IPS DF 6.9 (cell line): ENCODE results near the gene MRPL53.

Experiments
- DNase-seq: peaks from one replicate; pipeline ENCODE4 v3.0.0-alpha.2; 2013; ENCODE audit warnings: low read depth, low spot score
- H3K27ac ChIP-seq: one replicate; pipeline ENCODE4 v1.5.1; 2013; ENCODE audit warnings: low read length, control low read depth
- H3K27me3 ChIP-seq: 2 replicates; pipeline ENCODE4 v1.6.1; 2013; ENCODE audit warnings: mild to moderate bottlenecking, low read length; ENCODE audit not compliant: control insufficient read depth, insufficient read depth
- H3K36me3 ChIP-seq: 2 replicates; pipeline ENCODE4 v1.6.1; 2013; ENCODE audit warnings: low read length; ENCODE audit not compliant: control insufficient read depth, insufficient read depth
- H3K4me1 ChIP-seq: 2 replicates; pipeline ENCODE4 v1.6.1; 2013; ENCODE audit warnings: low read length; ENCODE audit not compliant: control insufficient read depth, insufficient read depth
- H3K4me3 ChIP-seq: 2 replicates; pipeline ENCODE4 v1.5.1; 2013; ENCODE audit warnings: mild to moderate bottlenecking, low read length
- H3K9me3 ChIP-seq: 2 replicates; pipeline ENCODE4 v1.6.1; 2013; ENCODE audit warnings: low read length, inconsistent platforms; ENCODE audit not compliant: control insufficient read depth, insufficient read depth
- WGBS: extraction: QIAGEN DNeasy Blood & Tissue Kit; methylation state at CpG from one replicate; pipeline ENCODE4 v1.1.7; 2013; ENCODE audit warnings: mixed read lengths, missing lambda C conversion rate; ENCODE audit not compliant: insufficient read length, insufficient coverage; 5-methylcytosine and 5-hydroxymethylcytosine counted together

The MRPL53 gene

GRCh38 chr2:74501335-74502071 lies 29.0 kb upstream of the MRPL53 start:
- peaks cover 82% of the 10 kb centered on the region for H3K27me3 ChIP-seq
- no peaks in the 10 kb centered on the region for H3K36me3 ChIP-seq
- no peak overlapping the region for H3K27ac ChIP-seq
- no peak for DNase-seq
- no peaks in the 10 kb centered on the region for H3K9me3 ChIP-seq
- no CpG with 5 or more reads among the region's 18 CpGs for WGBS
- peaks cover 2% of the 10 kb centered on the region; the same call in 1 of the 2 replicates for H3K4me1 ChIP-seq
- no peak overlapping the region for H3K4me3 ChIP-seq

GRCh38 chr2:74500578-74500946 lies 28.1 kb upstream of the MRPL53 start:
- Histone ChIP-seq H3K9me3 (no peaks in the 10 kb centered on the region), H3K4me3 (no peak overlapping the region), H3K36me3 (no peaks in the 10 kb centered on the region), H3K27me3 (peaks cover 86% of the 10 kb centered on the region), H3K4me1 (peaks cover 2% of the 10 kb centered on the region; the same call in 1 of the 2 replicates), H3K27ac (no peak overlapping the region)
- no peak for DNase-seq

- WGBS = no CpG with 5 or more reads among the region's 15 CpGs
- Histone ChIP-seq H3K36me3 (no peaks in the 10 kb centered on the region), H3K4me1 (peaks cover 2% of the 10 kb centered on the region; the same call in 1 of the 2 replicates), H3K27me3 (peaks cover 90% of the 10 kb centered on the region), H3K4me3 (peak overlapping the region; percentile 54; the same call in 1 of the 2 replicates), H3K9me3 (no peaks in the 10 kb centered on the region), H3K27ac (no peak overlapping the region)
- no peak for DNase-seq
Observed at GRCh38 chr2:74499940-74500577, 27.6 kb upstream of the MRPL53 start.

- Histone ChIP-seq H3K9me3 (no peaks in the 10 kb centered on the region), H3K4me3 (peak within 1 kb of the TSS; percentile 54; the same call in 1 of the 2 replicates), H3K36me3 (no peaks in the 10 kb centered on the region), H3K27ac (no peak within 1 kb of the TSS), H3K27me3 (peaks cover 86% of the 10 kb centered on the region), H3K4me1 (peaks cover 2% of the 10 kb centered on the region; the same call in 1 of the 2 replicates)
- no peak for DNase-seq
- no CpG with 5 or more reads among the region's 65 CpGs for WGBS
Observed at GRCh38 chr2:74499267-74499939, 26.9 kb upstream of the MRPL53 start, which contains the start of gene LBX2. Gene LBX2 (minus strand): TSS chr2:74499603. CDS start chr2:74499537, 66 bp downstream.

- Histone ChIP-seq H3K27ac (no peak overlapping the region), H3K4me3 (peak overlapping the region; percentile 54; the same call in 1 of the 2 replicates), H3K4me1 (peaks cover 2% of the 10 kb centered on the region; the same call in 1 of the 2 replicates), H3K9me3 (no peaks in the 10 kb centered on the region), H3K36me3 (no peaks in the 10 kb centered on the region), H3K27me3 (peaks cover 78% of the 10 kb centered on the region)
- no CpG with 5 or more reads among the region's 41 CpGs for WGBS
- no peak for DNase-seq
Observed at GRCh38 chr2:74498500-74499266, 26.2 kb upstream of the MRPL53 start.

GRCh38 chr2:74497777-74498499 lies 25.5 kb upstream of the MRPL53 start:
- H3K36me3 ChIP-seq = peaks cover 2% of the 10 kb centered on the region; the same call in 1 of the 2 replicates
- H3K4me1 ChIP-seq = peaks cover 2% of the 10 kb centered on the region; the same call in 1 of the 2 replicates
- H3K27me3 ChIP-seq = peaks cover 71% of the 10 kb centered on the region
- no CpG with 5 or more reads among the region's 61 CpGs for WGBS
- no peak for DNase-seq
- H3K27ac ChIP-seq = no peak overlapping the region
- peak overlapping the region; percentile 54; the same call in 1 of the 2 replicates for H3K4me3 ChIP-seq
- H3K9me3 ChIP-seq = no peaks in the 10 kb centered on the region

- no peak for DNase-seq
- Histone ChIP-seq H3K36me3 (peaks cover 9% of the 10 kb centered on the region), H3K4me3 (peak overlapping the region; percentile 54; the same call in 1 of the 2 replicates), H3K9me3 (no peaks in the 10 kb centered on the region), H3K27me3 (peaks cover 63% of the 10 kb centered on the region), H3K4me1 (peaks cover 2% of the 10 kb centered on the region; the same call in 1 of the 2 replicates), H3K27ac (no peak overlapping the region)
- WGBS = no CpG with 5 or more reads among the region's 19 CpGs
Observed at GRCh38 chr2:74496997-74497776, 24.7 kb upstream of the MRPL53 start.

GRCh38 chr2:74495440-74495839 lies 23.0 kb upstream of the MRPL53 start:
- no peak for DNase-seq
- WGBS = no CpG with 5 or more reads among the region's 1 CpG
- Histone ChIP-seq H3K36me3 (peaks cover 21% of the 10 kb centered on the region), H3K4me3 (no peak overlapping the region), H3K9me3 (no peaks in the 10 kb centered on the region), H3K27me3 (peaks cover 46% of the 10 kb centered on the region), H3K4me1 (no peaks in the 10 kb centered on the region), H3K27ac (no peak overlapping the region)

GRCh38 chr2:74493546-74493945 lies 21.1 kb upstream of the MRPL53 start:
- DNase-seq = no peak
- no CpG with 5 or more reads among the region's 3 CpGs for WGBS
- H3K27ac ChIP-seq = no peak overlapping the region
- peaks cover 24% of the 10 kb centered on the region for H3K36me3 ChIP-seq
- no peaks in the 10 kb centered on the region for H3K9me3 ChIP-seq
- no peak overlapping the region for H3K4me3 ChIP-seq
- no peaks in the 10 kb centered on the region for H3K4me1 ChIP-seq
- peaks cover 28% of the 10 kb centered on the region for H3K27me3 ChIP-seq
